Hepatocyte (in vitro differentiated cells): ENCODE results near the gene SLCO3A1. TPM values are rescaled to one million over a fixed set of nuclear protein-coding genes. Genes with fewer than 3 reads are reported as not detected.

Experiments used
- DNase-seq: peaks from one replicate; pipeline ENCODE4 v3.0.0-alpha.2; 2016; ENCODE audit warnings: low spot score
- H2AFZ ChIP-seq: fragments of 200-600 bp; sonication (generic); 2 replicates; pipeline ENCODE4 v1.6.0; 2016; ENCODE audit warnings: antibody characterized with exemption, mild to moderate bottlenecking
- H3K27ac ChIP-seq: fragments of 200-600 bp; sonication (generic); 2 replicates; pipeline ENCODE4 v1.5.1; 2016; ENCODE audit warnings: mild to moderate bottlenecking
- H3K27me3 ChIP-seq: fragments of 200-600 bp; sonication (generic); 2 replicates; pipeline ENCODE4 v1.6.1; 2016
- H3K36me3 ChIP-seq: fragments of 200-600 bp; sonication (generic); replicated peaks from 2 replicates; pipeline ENCODE4 v1.5.1; 2016; ENCODE audit warnings: low read depth; ENCODE audit not compliant: insufficient read depth
- H3K4me1 ChIP-seq: fragments of 200-600 bp; sonication (generic); 2 replicates; pipeline ENCODE4 v1.5.1; 2016; ENCODE audit warnings: mild to moderate bottlenecking, moderate library complexity; ENCODE audit not compliant: insufficient read depth
- H3K4me2 ChIP-seq: fragments of 200-600 bp; sonication (generic); 2 replicates; pipeline ENCODE4 v1.6.0; 2016
- H3K4me3 ChIP-seq: fragments of 200-600 bp; sonication (generic); 2 replicates; pipeline ENCODE4 v1.5.1; 2016; ENCODE audit warnings: mild to moderate bottlenecking
- H3K79me2 ChIP-seq: fragments of 200-600 bp; sonication (generic); 2 replicates; pipeline ENCODE4 v1.6.0; 2017; ENCODE audit warnings: mild to moderate bottlenecking
- H3K9me2 ChIP-seq: fragments of 200-600 bp; sonication (generic); replicated peaks from 2 replicates; pipeline ENCODE4 v1.6.0; 2017; ENCODE audit warnings: mild to moderate bottlenecking; ENCODE audit not compliant: insufficient read depth
- H3K9me3 ChIP-seq: fragments of 200-600 bp; sonication (generic); 2 replicates; pipeline ENCODE4 v1.5.1; 2016; ENCODE audit warnings: low read depth, mild to moderate bottlenecking
- H4K20me1 ChIP-seq: fragments of 200-600 bp; sonication (generic); 2 replicates; pipeline ENCODE4 v1.6.0; 2016; ENCODE audit warnings: mild to moderate bottlenecking; ENCODE audit not compliant: insufficient read depth, poor library complexity, severe bottlenecking
- CTCF ChIP-seq: fragments of 200-600 bp; sonication (generic); IDR thresholded peaks from 2 replicates; pipeline ENCODE4 v1.5.1; 2016; ENCODE audit warnings: antibody characterized with exemption, mild to moderate bottlenecking; ENCODE audit not compliant: poor library complexity
- EZH2 ChIP-seq: fragments of 200-600 bp; sonication (generic); IDR thresholded peaks from 2 replicates; pipeline ENCODE4 v1.6.1; 2016; ENCODE audit warnings: antibody characterized with exemption, mild to moderate bottlenecking, borderline replicate concordance
- EZH2phosphoT487 ChIP-seq: fragments of 200-600 bp; sonication (generic); IDR thresholded peaks from one replicate; pipeline ENCODE4 v1.6.1; 2018; ENCODE audit warnings: antibody characterized with exemption, mild to moderate bottlenecking, low read depth, moderate library complexity; ENCODE audit not compliant: unreplicated experiment, severe bottlenecking
- WGBS: methylation state at CpG from one replicate; pipeline ENCODE4 v1.1.6; 2016; ENCODE audit warnings: low lambda C conversion rate; ENCODE audit errors: missing lambda C conversion rate; 5-methylcytosine and 5-hydroxymethylcytosine counted together
- polyA plus RNA-seq: library from polyadenylated mRNA; unstranded; fragments of >200 nt; fragmentation: Nextera tagmentation; extraction: Ambion mirVana; gene quantifications from 2 replicates; pipeline ENCODE4 v1.2.1, GENCODE V29; 2016
- total RNA-seq: library from RNA; depleted of rRNA; stranded (reverse); fragments of >200 nt; gene quantifications from 2 replicates; pipeline ENCODE4 v1.2.3, GENCODE V29; 2014

The SLCO3A1 gene
- total and polyA plus RNA-seq, 2 experiments from 2014 or later: 1.3 to 5.4 TPM

- Histone ChIP-seq H3K4me1 (peaks cover 14% of the 10 kb centered on the region), H2AFZ (no peak overlapping the region), H3K4me3 (no peak overlapping the region), H3K9me3 (no peaks in the 10 kb centered on the region), H3K27me3 (no peaks in the 10 kb centered on the region), H4K20me1 (no peaks in the 10 kb centered on the region), H3K27ac (peak overlapping the region; percentile 14), H3K4me2 (peak overlapping the region; percentile 16), H3K36me3 (no peaks in the 10 kb centered on the region), H3K79me2 (no peaks in the 10 kb centered on the region), H3K9me2 (no peaks in the 10 kb centered on the region)
- peak; percentile 26 for DNase-seq
- 32% methylated on average over 6 of the region's 6 CpGs for WGBS
- no peak for TF ChIP-seq CTCF
- TF ChIP-seq EZH2phosphoT487: no peak
- TF ChIP-seq EZH2: no peak
These were observed 264.8 kb downstream of the SLCO3A1 start for GRCh38 chr15:92118162-92118935.

GRCh38 chr15:92118936-92119325 is 265.4 kb downstream of the SLCO3A1 start:
- peak overlapping the region; percentile 16 for H3K4me2 ChIP-seq
- no peaks in the 10 kb centered on the region for H3K9me3 ChIP-seq
- TF ChIP-seq CTCF (no peak), EZH2 (no peak), EZH2phosphoT487 (no peak)
- peaks cover 14% of the 10 kb centered on the region for H3K4me1 ChIP-seq
- H2AFZ ChIP-seq: no peak overlapping the region
- no peaks in the 10 kb centered on the region for H3K27me3 ChIP-seq
- no peaks in the 10 kb centered on the region for H3K9me2 ChIP-seq
- no peaks in the 10 kb centered on the region for H3K36me3 ChIP-seq
- no peak overlapping the region for H3K4me3 ChIP-seq
- WGBS: 80% methylated on average over 3 of the region's 3 CpGs
- peak overlapping the region; percentile 14 for H3K27ac ChIP-seq
- no peaks in the 10 kb centered on the region for H3K79me2 ChIP-seq
- H4K20me1 ChIP-seq: no peaks in the 10 kb centered on the region
- DNase-seq: no peak

GRCh38 chr15:92120094-92120795 is 266.7 kb downstream of the SLCO3A1 start:
- Histone ChIP-seq H3K4me3 (no peak overlapping the region), H3K4me2 (no peak overlapping the region), H3K9me3 (no peaks in the 10 kb centered on the region), H3K27ac (no peak overlapping the region), H3K27me3 (no peaks in the 10 kb centered on the region), H3K79me2 (no peaks in the 10 kb centered on the region), H4K20me1 (no peaks in the 10 kb centered on the region), H3K4me1 (peaks cover 14% of the 10 kb centered on the region), H2AFZ (no peak overlapping the region), H3K9me2 (no peaks in the 10 kb centered on the region), H3K36me3 (no peaks in the 10 kb centered on the region)
- TF ChIP-seq EZH2phosphoT487 (no peak), EZH2 (no peak), CTCF (no peak)
- DNase-seq: no peak
- 79% methylated on average over 6 of the region's 6 CpGs for WGBS
